NK-92 (cell line): ENCODE measurements around the gene IL31.

ENCODE experiments used
- DNase-seq: peaks from one replicate; lab custom pipeline; 2025; ENCODE audit not compliant: unreplicated experiment; lab: John Stamatoyannopoulos, UW

Gene IL31

GRCh38 chr12:122133192-122133950 is 40.6 kb downstream of the IL31 start:
- no peak for DNase-seq

- DNase-seq: no peak
These were observed 43.9 kb downstream of the IL31 start for GRCh38 chr12:122130150-122130549.

GRCh38 chr12:122129131-122129530 is 44.9 kb downstream of the IL31 start:
- no peak for DNase-seq

GRCh38 chr12:122128481-122128880 is 45.5 kb downstream of the IL31 start:
- DNase-seq: no peak

- no peak for DNase-seq
These were observed 46.2 kb downstream of the IL31 start for GRCh38 chr12:122127839-122128238.

GRCh38 chr12:122126713-122127597 is 47.1 kb downstream of the IL31 start:
- DNase-seq: no peak

- DNase-seq: no peak
These were observed 47.7 kb downstream of the IL31 start for GRCh38 chr12:122126342-122126635.

- DNase-seq: no peak
These were observed 48.3 kb downstream of the IL31 start for GRCh38 chr12:122125452-122126341.

GRCh38 chr12:122124370-122124769 is 49.7 kb downstream of the IL31 start:
- no peak for DNase-seq

GRCh38 chr12:122123761-122124145 is 50.3 kb downstream of the IL31 start:
- no peak for DNase-seq

GRCh38 chr12:122123051-122123760 is 50.8 kb downstream of the IL31 start:
- DNase-seq: no peak
